OCI-LY1 (cell line): Measurements from ENCODE around the gene ACER1.

Experiments used
- CTCF ChIP-seq: fragments of 200-600 bp; sonication (generic), shearing (Covaris generic); IDR thresholded peaks from 2 replicates; pipeline ENCODE4 v1.5.1; 2017; ENCODE audit warnings: mild to moderate bottlenecking, antibody characterized with exemption, low read length, moderate library complexity, mixed read lengths
- EZH2 ChIP-seq: fragments of 200-600 bp; sonication (generic), shearing (Covaris generic); IDR thresholded peaks from 2 replicates; pipeline ENCODE4 v1.8.0; 2017; ENCODE audit warnings: borderline replicate concordance, mixed run types, mild to moderate bottlenecking, antibody characterized with exemption, low read length, moderate library complexity, mixed read lengths

- TF ChIP-seq CTCF (no peak), EZH2 (no peak)
Measured at GRCh38 chr19:6378486-6378885, 45.1 kb upstream of the ACER1 start.
